K562 (cell line): ENCODE measurements around the gene DCUN1D1. TPM values are rescaled to one million over a fixed set of nuclear protein-coding genes. Genes with fewer than 3 reads are reported as not detected.
A peak's percentile ranks its signal among the peaks of the same experiment; 100 is the strongest.

Experiments
- BRCA1 ChIP-seq, 2 experiments: fragments of 450-650 bp in 1 of 2; sonication (generic) in 1 of 2; formaldehyde crosslinking in 1 of 2; IDR thresholded peaks; 2 replicates each; pipeline versions ENCODE4 v1.5.0 to v1.6.1; 2017 to 2020; ENCODE audit warnings: mild to moderate bottlenecking in 1 of 2, missing genetic modification reagents in 1 of 2
- FUS ChIP-seq: fragments of 200-400 bp; formaldehyde crosslinking; optimal IDR thresholded peaks from 2 replicates; pipeline ENCODE3; 2017; ENCODE audit warnings: low read depth, low read length
- HDGF ChIP-seq: fragments of 450-650 bp; IDR thresholded peaks from 2 replicates; pipeline ENCODE4 v1.6.1; 2016
- SMARCA4 ChIP-seq: fragments of 450-650 bp; IDR thresholded peaks from 2 replicates; pipeline ENCODE4 v1.6.1; 2016
- TOE1 ChIP-seq, 2 experiments: fragments of 450-650 bp in 1 of 2; sonication (generic) in 1 of 2; formaldehyde crosslinking in 1 of 2; IDR thresholded peaks; 2 replicates each; pipeline versions ENCODE4 v1.7.1 to v1.8.0; 2016 to 2022; ENCODE audit warnings: borderline replicate concordance in 2 of 2, mild to moderate bottlenecking in 2 of 2, antibody characterized with exemption in 1 of 2, inconsistent platforms in 1 of 2, low read depth in 1 of 2, missing genetic modification reagents in 1 of 2, moderate library complexity in 1 of 2
- TRIM24 ChIP-seq, 2 experiments: fragments of 450-650 bp; IDR thresholded peaks; 2 replicates each; pipeline ENCODE4 v1.6.1; 2016
- polyA plus RNA-seq, 8 experiments: library from polyadenylated mRNA; depleted of rRNA in 4 of 8; stranded (reverse) in 5 of 8; unstranded in 3 of 8; fragments of >200 nt; fragmentation: Nextera tagmentation in 2 of 8; fragmentation: Illumina TruSeq in 1 of 8; extraction: Ambion mirVana in 2 of 8; extraction: Trizol in 1 of 8; gene quantifications; 2 replicates each; pipeline versions ENCODE4 v1.2.1 to v1.2.3, GENCODE V29; 2011 to 2014; ENCODE audit warnings: inconsistent platforms in 1 of 8, missing spikeins in 1 of 8
- total RNA-seq, 7 experiments: library from RNA; depleted of rRNA in 6 of 7; stranded (reverse); fragments of >200 nt in 6 of 7; fragmentation: Illumina TruSeq in 2 of 7; extraction: Trizol in 2 of 7; gene quantifications; 2 replicates each; pipeline versions ENCODE4 v1.2.1 to v1.2.3, GENCODE V29; 2011 to 2021; ENCODE audit warnings: low replicate concordance in 1 of 7
- TF ChIP-seq, protein P1 (sequence below): conservative IDR thresholded peaks from 2 replicates; pipeline ENCODE4 v1.6.1; 2011; ENCODE audit warnings: low read depth, mild to moderate bottlenecking, low read length; ENCODE audit not compliant: control insufficient read depth
- TF ChIP-seq, protein P2 (sequence below): fragments of 450-650 bp; IDR thresholded peaks from 2 replicates; pipeline ENCODE4 v1.6.1; 2016
- TF ChIP-seq, protein P3 (sequence below): sonication (generic); formaldehyde crosslinking; IDR thresholded peaks from 2 replicates; pipeline ENCODE4 v1.8.0; 2022; ENCODE audit warnings: mild to moderate bottlenecking, low read depth, missing genetic modification reagents
- TF ChIP-seq, protein P4 (sequence below): fragments of 200-800 bp; sonication (Bioruptor generic); IDR thresholded peaks from 2 replicates; pipeline ENCODE4 v1.6.1; 2016; ENCODE audit warnings: missing genetic modification characterization, missing compliant biosample characterization
- TF ChIP-seq, protein P5 (sequence below): fragments of 450-650 bp; IDR thresholded peaks from 2 replicates; pipeline ENCODE4 v1.6.1; 2016; ENCODE audit warnings: antibody characterized with exemption
- TF ChIP-seq, protein P6 (sequence below): fragments of 450-650 bp; IDR thresholded peaks from 2 replicates; pipeline ENCODE4 v1.6.1; 2018; ENCODE audit not compliant: partially characterized antibody

DCUN1D1 gene
- total and polyA plus RNA-seq, 9 of the 15 experiments (the other 6 are each of a cell fraction or from before 2014, with no cell fraction given), result 11.4 to 46.8 (median 28.2) TPM

DNA sequence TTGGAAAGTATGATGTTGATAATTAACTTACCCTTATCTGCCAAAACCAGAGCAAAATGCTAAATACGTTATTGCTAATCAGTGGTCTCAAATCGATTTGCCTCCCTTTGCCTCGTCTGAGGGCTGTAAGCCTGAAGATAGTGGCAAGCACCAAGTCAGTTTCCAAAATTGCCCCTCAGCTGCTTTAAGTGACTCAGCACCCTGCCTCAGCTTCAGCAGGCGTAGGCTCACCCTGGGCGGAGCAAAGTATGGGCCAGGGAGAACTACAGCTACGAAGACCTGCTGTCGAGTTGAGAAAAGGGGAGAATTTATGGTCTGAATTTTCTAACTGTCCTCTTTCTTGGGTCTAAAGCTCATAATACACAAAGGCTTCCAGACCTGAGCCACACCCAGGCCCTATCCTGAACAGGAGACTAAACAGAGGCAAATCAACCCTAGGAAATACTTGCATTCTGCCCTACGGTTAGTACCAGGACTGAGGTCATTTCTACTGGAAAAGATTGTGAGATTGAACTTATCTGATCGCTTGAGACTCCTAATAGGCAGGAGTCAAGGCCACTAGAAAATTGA, 59.7 kb downstream of the DCUN1D1 start (continued):
- TF ChIP-seq, protein P1, sequence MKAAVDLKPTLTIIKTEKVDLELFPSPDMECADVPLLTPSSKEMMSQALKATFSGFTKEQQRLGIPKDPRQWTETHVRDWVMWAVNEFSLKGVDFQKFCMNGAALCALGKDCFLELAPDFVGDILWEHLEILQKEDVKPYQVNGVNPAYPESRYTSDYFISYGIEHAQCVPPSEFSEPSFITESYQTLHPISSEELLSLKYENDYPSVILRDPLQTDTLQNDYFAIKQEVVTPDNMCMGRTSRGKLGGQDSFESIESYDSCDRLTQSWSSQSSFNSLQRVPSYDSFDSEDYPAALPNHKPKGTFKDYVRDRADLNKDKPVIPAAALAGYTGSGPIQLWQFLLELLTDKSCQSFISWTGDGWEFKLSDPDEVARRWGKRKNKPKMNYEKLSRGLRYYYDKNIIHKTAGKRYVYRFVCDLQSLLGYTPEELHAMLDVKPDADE, result no peak
- TF ChIP-seq, protein P2, sequence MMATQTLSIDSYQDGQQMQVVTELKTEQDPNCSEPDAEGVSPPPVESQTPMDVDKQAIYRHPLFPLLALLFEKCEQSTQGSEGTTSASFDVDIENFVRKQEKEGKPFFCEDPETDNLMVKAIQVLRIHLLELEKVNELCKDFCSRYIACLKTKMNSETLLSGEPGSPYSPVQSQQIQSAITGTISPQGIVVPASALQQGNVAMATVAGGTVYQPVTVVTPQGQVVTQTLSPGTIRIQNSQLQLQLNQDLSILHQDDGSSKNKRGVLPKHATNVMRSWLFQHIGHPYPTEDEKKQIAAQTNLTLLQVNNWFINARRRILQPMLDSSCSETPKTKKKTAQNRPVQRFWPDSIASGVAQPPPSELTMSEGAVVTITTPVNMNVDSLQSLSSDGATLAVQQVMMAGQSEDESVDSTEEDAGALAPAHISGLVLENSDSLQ, result peak; percentile 84
- TF ChIP-seq FUS, result no peak
- TF ChIP-seq, protein P3, sequence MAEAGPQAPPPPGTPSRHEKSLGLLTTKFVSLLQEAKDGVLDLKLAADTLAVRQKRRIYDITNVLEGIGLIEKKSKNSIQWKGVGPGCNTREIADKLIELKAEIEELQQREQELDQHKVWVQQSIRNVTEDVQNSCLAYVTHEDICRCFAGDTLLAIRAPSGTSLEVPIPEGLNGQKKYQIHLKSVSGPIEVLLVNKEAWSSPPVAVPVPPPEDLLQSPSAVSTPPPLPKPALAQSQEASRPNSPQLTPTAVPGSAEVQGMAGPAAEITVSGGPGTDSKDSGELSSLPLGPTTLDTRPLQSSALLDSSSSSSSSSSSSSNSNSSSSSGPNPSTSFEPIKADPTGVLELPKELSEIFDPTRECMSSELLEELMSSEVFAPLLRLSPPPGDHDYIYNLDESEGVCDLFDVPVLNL (CRISPR knock-in tag), result no peak
- TF ChIP-seq BRCA1 (IDR thresholded peaks at IDR 0.05), result no peak
- TF ChIP-seq BRCA1 (CRISPR knock-in tag; IDR thresholded peaks at IDR 0.05), result no peak
- TF ChIP-seq, protein P4, sequence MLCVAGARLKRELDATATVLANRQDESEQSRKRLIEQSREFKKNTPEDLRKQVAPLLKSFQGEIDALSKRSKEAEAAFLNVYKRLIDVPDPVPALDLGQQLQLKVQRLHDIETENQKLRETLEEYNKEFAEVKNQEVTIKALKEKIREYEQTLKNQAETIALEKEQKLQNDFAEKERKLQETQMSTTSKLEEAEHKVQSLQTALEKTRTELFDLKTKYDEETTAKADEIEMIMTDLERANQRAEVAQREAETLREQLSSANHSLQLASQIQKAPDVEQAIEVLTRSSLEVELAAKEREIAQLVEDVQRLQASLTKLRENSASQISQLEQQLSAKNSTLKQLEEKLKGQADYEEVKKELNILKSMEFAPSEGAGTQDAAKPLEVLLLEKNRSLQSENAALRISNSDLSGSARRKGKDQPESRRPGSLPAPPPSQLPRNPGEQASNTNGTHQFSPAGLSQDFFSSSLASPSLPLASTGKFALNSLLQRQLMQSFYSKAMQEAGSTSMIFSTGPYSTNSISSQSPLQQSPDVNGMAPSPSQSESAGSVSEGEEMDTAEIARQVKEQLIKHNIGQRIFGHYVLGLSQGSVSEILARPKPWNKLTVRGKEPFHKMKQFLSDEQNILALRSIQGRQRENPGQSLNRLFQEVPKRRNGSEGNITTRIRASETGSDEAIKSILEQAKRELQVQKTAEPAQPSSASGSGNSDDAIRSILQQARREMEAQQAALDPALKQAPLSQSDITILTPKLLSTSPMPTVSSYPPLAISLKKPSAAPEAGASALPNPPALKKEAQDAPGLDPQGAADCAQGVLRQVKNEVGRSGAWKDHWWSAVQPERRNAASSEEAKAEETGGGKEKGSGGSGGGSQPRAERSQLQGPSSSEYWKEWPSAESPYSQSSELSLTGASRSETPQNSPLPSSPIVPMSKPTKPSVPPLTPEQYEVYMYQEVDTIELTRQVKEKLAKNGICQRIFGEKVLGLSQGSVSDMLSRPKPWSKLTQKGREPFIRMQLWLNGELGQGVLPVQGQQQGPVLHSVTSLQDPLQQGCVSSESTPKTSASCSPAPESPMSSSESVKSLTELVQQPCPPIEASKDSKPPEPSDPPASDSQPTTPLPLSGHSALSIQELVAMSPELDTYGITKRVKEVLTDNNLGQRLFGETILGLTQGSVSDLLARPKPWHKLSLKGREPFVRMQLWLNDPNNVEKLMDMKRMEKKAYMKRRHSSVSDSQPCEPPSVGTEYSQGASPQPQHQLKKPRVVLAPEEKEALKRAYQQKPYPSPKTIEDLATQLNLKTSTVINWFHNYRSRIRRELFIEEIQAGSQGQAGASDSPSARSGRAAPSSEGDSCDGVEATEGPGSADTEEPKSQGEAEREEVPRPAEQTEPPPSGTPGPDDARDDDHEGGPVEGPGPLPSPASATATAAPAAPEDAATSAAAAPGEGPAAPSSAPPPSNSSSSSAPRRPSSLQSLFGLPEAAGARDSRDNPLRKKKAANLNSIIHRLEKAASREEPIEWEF (CRISPR knock-in tag), result peak; percentile 97
- peak; percentile 83 to 88 for TF ChIP-seq TRIM24 (IDR thresholded peaks at IDR 0.05)
- TF ChIP-seq, protein P5, sequence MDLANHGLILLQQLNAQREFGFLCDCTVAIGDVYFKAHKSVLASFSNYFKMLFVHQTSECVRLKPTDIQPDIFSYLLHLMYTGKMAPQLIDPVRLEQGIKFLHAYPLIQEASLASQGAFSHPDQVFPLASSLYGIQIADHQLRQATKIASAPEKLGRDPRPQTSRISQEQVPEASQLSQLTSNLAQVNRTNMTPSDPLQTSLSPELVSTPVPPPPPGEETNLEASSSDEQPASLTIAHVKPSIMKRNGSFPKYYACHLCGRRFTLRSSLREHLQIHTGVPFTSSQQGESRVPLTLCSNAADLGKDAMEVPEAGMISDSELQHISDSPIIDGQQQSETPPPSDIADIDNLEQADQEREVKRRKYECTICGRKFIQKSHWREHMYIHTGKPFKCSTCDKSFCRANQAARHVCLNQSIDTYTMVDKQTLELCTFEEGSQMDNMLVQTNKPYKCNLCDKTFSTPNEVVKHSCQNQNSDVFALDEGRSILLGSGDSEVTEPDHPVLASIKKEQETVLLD, result peak; percentile 77; the same call in 1 of the 2 replicates
- no peak for TF ChIP-seq HDGF
- 0 out of 2 replicates have a peak, but pooled peaks have one; percentile 55 for TF ChIP-seq TOE1 (IDR thresholded peaks at IDR 0.05; ENCODE audit: borderline replicate concordance)
- TF ChIP-seq TOE1 (CRISPR knock-in tag; IDR thresholded peaks at IDR 0.05; ENCODE audit: borderline replicate concordance, low read depth), result no peak
- TF ChIP-seq, protein P6, sequence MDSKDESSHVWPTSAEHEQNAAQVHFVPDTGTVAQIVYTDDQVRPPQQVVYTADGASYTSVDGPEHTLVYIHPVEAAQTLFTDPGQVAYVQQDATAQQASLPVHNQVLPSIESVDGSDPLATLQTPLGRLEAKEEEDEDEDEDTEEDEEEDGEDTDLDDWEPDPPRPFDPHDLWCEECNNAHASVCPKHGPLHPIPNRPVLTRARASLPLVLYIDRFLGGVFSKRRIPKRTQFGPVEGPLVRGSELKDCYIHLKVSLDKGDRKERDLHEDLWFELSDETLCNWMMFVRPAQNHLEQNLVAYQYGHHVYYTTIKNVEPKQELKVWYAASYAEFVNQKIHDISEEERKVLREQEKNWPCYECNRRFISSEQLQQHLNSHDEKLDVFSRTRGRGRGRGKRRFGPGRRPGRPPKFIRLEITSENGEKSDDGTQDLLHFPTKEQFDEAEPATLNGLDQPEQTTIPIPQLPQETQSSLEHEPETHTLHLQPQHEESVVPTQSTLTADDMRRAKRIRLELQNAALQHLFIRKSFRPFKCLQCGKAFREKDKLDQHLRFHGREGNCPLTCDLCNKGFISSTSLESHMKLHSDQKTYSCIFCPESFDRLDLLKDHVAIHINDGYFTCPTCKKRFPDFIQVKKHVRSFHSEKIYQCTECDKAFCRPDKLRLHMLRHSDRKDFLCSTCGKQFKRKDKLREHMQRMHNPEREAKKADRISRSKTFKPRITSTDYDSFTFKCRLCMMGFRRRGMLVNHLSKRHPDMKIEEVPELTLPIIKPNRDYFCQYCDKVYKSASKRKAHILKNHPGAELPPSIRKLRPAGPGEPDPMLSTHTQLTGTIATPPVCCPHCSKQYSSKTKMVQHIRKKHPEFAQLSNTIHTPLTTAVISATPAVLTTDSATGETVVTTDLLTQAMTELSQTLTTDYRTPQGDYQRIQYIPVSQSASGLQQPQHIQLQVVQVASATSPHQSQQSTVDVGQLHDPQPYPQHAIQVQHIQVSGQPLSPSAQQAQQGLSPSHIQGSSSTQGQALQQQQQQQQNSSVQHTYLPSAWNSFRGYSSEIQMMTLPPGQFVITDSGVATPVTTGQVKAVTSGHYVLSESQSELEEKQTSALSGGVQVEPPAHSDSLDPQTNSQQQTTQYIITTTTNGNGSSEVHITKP, result peak; percentile 79
- TF ChIP-seq SMARCA4, result peak; percentile 94
